Measurements from ENCODE around the gene C9orf72.

C9orf72 gene

DNA sequence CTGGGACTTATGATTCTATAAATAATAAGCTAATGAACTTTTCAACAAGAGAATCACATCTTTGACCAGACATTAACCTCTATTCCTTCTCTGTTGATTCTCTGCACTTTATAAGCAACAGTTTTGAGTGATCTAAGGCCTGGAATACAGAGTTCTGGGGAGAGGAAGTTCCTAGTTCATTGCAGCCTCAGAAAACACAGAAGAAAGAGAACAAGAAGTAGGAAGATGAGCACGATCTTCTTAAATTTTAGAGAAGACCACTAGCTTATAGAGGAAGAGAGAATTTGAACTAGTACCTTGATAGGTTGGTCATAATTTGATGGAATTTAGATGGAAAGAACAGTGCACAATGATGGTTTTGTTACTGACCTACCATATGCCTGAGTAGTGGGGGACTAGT, 8.5 kb upstream of the C9orf72 start:
- no peak for DNase-seq (ENCODE audit: low read depth)

- peak; percentile 90 for DNase-seq (ENCODE audit: low read depth)
Observed at GRCh38 chr9:27573634-27574590, 631 bp upstream of the C9orf72 start.

- no peak for DNase-seq (ENCODE audit: low read depth)
Observed at GRCh38 chr9:27572566-27572917, 739 bp downstream of the C9orf72 start.

GRCh38 chr9:27572061-27572460, 1.2 kb downstream of the C9orf72 start:
- no peak for DNase-seq (ENCODE audit: low read depth)

GRCh38 chr9:27571011-27571410, 2.3 kb downstream of the C9orf72 start:
- DNase-seq (ENCODE audit: low read depth) = no peak

DNA sequence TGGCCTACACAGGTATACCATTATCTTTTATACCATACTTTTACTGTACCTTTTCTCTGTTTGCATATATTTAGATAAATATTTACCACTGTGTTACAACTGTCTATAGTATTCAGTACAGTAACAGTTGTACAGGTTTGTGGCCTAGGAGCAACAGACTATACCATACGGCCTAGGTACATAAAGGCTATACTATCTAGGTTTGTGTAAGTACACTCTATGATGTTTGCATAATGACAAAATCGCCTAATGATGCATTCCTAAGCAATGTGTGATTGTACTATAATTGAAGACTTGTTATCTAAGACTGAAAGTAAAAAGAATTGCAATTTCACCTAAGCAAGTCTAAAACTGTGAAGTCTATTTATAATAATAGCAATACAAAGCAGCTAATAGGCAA, 3.9 kb downstream of the C9orf72 start:
- no peak for DNase-seq (ENCODE audit: low read depth)

GRCh38 chr9:27566118-27566517, 7.2 kb downstream of the C9orf72 start:
- no peak for DNase-seq (ENCODE audit: low read depth)

GRCh38 chr9:27565696-27566095, 7.6 kb downstream of the C9orf72 start:
- no peak for DNase-seq (ENCODE audit: low read depth)

- no peak for DNase-seq (ENCODE audit: low read depth)
Observed at GRCh38 chr9:27564670-27565069, 8.6 kb downstream of the C9orf72 start.

GRCh38 chr9:27563738-27564430, 9.4 kb downstream of the C9orf72 start:
- no peak for DNase-seq (ENCODE audit: low read depth)

DNA sequence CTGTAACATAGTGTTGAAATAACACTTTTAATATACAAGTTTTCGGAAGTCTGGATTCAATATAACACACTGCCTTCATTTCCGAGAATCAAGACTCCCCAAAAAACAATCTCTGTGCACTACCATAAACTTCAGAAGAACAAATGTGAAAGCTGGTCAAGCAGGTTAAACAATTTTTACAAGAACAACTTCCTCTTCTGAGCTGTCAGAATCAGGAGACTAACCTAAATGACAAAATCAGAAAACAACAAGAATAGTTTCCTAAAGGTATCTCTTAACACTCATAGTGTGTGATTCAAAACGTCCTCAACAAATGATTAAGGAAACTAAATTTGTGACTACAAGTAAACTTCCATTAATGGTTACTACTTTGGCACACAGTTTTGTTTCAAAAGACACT, 11.6 kb downstream of the C9orf72 start:
- no peak for DNase-seq (ENCODE audit: low read depth)

DNA sequence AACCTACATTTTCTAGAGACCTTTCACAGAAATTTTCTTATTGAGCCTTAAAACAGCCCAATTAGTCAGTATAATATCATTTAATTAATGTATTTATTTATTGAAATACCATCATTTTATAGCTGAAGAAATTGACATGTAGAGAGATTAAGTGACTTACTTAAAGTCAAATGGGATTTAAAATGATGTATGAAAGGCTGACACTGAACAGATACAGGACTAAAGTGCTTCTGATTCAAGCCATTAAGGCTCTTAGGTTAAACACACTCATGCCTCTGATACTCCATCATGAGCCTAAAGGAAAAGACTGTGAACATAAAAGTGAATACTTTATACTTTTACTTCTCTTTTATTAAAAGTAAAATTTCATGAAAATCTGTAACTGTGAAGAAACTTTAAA, 12.8 kb downstream of the C9orf72 start:
- no peak for DNase-seq (ENCODE audit: low read depth)

- no peak for DNase-seq (ENCODE audit: low read depth)
Observed at GRCh38 chr9:27558307-27558706, 15.0 kb downstream of the C9orf72 start.

DNA sequence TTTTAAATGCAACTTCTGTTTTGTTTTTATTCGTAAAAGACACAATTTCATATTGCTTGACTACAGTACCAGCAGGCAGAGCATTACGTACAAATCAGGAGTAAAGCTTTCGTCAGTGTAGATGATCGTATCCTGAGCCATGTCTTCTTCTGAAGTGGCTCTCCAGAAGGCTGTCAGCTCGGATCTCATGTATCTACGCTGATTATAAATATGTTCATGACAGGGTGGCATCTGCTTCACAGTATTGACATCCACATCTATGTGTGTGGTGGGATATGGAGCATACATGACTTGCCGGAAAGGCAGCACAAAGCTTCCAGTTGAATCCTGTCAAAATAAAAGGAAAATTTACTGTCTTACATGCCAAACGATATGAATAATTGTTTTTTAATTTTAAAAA, 16.8 kb downstream of the C9orf72 start:
- no peak for DNase-seq (ENCODE audit: low read depth)

- no peak for DNase-seq (ENCODE audit: low read depth)
Observed at GRCh38 chr9:27554712-27555111, 18.6 kb downstream of the C9orf72 start.

GRCh38 chr9:27549196-27549755, 24.0 kb downstream of the C9orf72 start:
- DNase-seq (ENCODE audit: low read depth) = peak; percentile 32

GRCh38 chr9:27548055-27548741, 25.1 kb downstream of the C9orf72 start:
- DNase-seq (ENCODE audit: low read depth) = no peak

DNA sequence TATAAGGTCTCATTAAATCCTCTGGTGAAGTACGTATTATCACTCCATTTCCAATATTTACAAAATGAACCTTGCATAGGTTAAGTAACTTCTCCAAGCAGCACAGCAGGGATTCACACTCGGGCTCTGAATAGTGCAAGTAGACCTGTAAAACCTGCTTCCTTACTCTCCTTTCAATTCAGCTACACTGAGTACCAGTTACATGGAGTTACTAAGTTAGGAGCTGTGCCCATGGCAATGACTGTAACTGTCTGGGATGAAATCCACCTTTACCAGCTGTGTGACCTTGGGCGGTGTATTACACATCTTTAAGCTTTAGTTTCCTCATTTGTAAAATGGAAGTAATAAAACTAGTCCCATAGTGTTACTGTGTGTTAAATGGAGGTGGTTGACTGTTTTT, 27.8 kb downstream of the C9orf72 start:
- DNase-seq (ENCODE audit: low read depth) = no peak

DNA sequence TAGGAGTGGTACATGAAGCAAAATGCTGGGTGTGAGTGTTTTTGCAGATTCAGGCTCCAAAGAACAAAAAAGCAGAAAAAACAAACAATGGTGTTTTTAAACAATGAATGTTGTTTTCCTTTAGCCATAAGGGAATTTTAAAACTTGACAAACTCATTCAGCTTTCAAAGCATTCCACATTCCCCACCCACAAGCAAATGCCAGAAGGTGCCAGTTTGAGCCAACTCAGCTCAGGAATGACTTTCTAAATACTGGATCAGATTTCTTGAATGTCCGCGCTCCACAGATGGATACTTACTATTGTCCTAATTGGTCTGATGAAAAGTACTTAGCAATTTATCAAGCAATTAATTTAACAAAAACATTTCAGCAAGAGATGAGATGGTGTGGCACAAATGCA, 30.8 kb downstream of the C9orf72 start:
- DNase-seq (ENCODE audit: low read depth) = no peak

GRCh38 chr9:27541740-27542139, 31.5 kb downstream of the C9orf72 start:
- DNase-seq (ENCODE audit: low read depth) = no peak

DNA sequence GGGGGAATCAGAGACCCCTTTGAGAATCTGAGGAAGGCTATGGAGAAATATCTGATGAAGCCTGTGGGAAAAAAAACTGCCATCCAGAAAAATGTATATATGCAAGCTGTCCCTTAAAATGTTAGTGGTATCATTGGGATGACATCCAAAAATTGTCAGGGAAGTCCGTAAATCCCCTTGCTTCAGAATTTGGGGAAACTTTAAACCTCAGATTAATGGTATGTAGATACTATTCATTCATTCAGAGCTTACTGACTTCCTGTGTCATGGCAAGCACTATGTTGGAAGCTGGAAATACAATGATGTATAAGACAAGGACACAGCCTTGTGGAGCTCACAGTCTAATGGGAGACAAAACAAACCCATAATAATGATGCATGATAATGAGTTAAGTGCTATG, 32.8 kb downstream of the C9orf72 start:
- no peak for DNase-seq (ENCODE audit: low read depth)

Data from GM04504 (cell line).